ENCODE data around the gene INPP5A.

INPP5A gene

GRCh38 chr10:132636358-132636757 lies 98.8 kb downstream of the INPP5A start:
- H3K36me3 ChIP-seq (replicated peaks; ENCODE audit: insufficient read depth, low read length): no peaks in the 10 kb centered on the region
- H3K9me2 ChIP-seq (replicated peaks; ENCODE audit: insufficient read depth, low read length): no peaks in the 10 kb centered on the region
- 0 out of 2 replicates have a peak, but pooled peaks cover 7% of the 10 kb centered on the region for H3K27me3 ChIP-seq (replicated peaks; ENCODE audit: insufficient read depth, low read length)
- TF ChIP-seq EZH2 (optimal IDR thresholded peaks at IDR 0.05; ENCODE audit: low read depth, low read length): no peak
- no peak for TF ChIP-seq EZH2phosphoT487 (IDR thresholded peaks at IDR 0.05; ENCODE audit: low read length)
- H4K20me1 ChIP-seq (ENCODE audit: insufficient read depth, low read length): no peaks in the 10 kb centered on the region
- no peak overlapping the region for H2AFZ ChIP-seq (ENCODE audit: low read length)
- no peak overlapping the region for H3K27ac ChIP-seq (ENCODE audit: low read length)
- H3K79me2 ChIP-seq (ENCODE audit: low read length): no peaks in the 10 kb centered on the region
- no peaks in the 10 kb centered on the region for H3F3A ChIP-seq (ENCODE audit: insufficient read depth, low read length)
- H3K9me3 ChIP-seq (replicated peaks; ENCODE audit: insufficient read depth, low read length): no peaks in the 10 kb centered on the region
- no peak overlapping the region for H3K4me2 ChIP-seq (ENCODE audit: low read depth, low read length)
- no peak overlapping the region for H3K9ac ChIP-seq (ENCODE audit: low read length)
- no peak overlapping the region for H3K4me3 ChIP-seq (ENCODE audit: low read length)
- H3K4me1 ChIP-seq (ENCODE audit: low read length): no peaks in the 10 kb centered on the region
- no peak for DNase-seq

GRCh38 chr10:132637477-132638129 lies 100.0 kb downstream of the INPP5A start:
- no peaks in the 10 kb centered on the region for H3K9me3 ChIP-seq (replicated peaks; ENCODE audit: insufficient read depth, low read length)
- H3K36me3 ChIP-seq (replicated peaks; ENCODE audit: insufficient read depth, low read length): no peaks in the 10 kb centered on the region
- H3F3A ChIP-seq (ENCODE audit: insufficient read depth, low read length): no peaks in the 10 kb centered on the region
- no peaks in the 10 kb centered on the region for H3K9me2 ChIP-seq (replicated peaks; ENCODE audit: insufficient read depth, low read length)
- H3K27me3 ChIP-seq (replicated peaks; ENCODE audit: insufficient read depth, low read length): 0 out of 2 replicates have a peak, but pooled peaks cover 7% of the 10 kb centered on the region
- no peaks in the 10 kb centered on the region for H3K79me2 ChIP-seq (ENCODE audit: low read length)
- no peak overlapping the region for H3K27ac ChIP-seq (ENCODE audit: low read length)
- H4K20me1 ChIP-seq (ENCODE audit: insufficient read depth, low read length): no peaks in the 10 kb centered on the region
- TF ChIP-seq CTCF (IDR thresholded peaks at IDR 0.05; ENCODE audit: low read length): peak; percentile 51
- TF ChIP-seq EZH2phosphoT487 (IDR thresholded peaks at IDR 0.05; ENCODE audit: low read length): no peak
- DNase-seq: peak; percentile 31
- H2AFZ ChIP-seq (ENCODE audit: low read length): no peak overlapping the region
- no peak overlapping the region for H3K4me3 ChIP-seq (ENCODE audit: low read length)
- H3K4me1 ChIP-seq (ENCODE audit: low read length): no peaks in the 10 kb centered on the region
- no peak overlapping the region for H3K9ac ChIP-seq (ENCODE audit: low read length)
- H3K4me2 ChIP-seq (ENCODE audit: low read depth, low read length): no peak overlapping the region

- no peak overlapping the region for H2AFZ ChIP-seq (ENCODE audit: low read length)
- no peaks in the 10 kb centered on the region for H3K9me3 ChIP-seq (replicated peaks; ENCODE audit: insufficient read depth, low read length)
- no peaks in the 10 kb centered on the region for H3K36me3 ChIP-seq (replicated peaks; ENCODE audit: insufficient read depth, low read length)
- H3K4me3 ChIP-seq (ENCODE audit: low read length): no peak overlapping the region
- H3K9ac ChIP-seq (ENCODE audit: low read length): no peak overlapping the region
- H3F3A ChIP-seq (ENCODE audit: insufficient read depth, low read length): no peaks in the 10 kb centered on the region
- TF ChIP-seq EZH2 (optimal IDR thresholded peaks at IDR 0.05; ENCODE audit: low read depth, low read length) (no peak), EZH2phosphoT487 (IDR thresholded peaks at IDR 0.05; ENCODE audit: low read length) (no peak), CTCF (IDR thresholded peaks at IDR 0.05; ENCODE audit: low read length) (no peak)
- H3K9me2 ChIP-seq (replicated peaks; ENCODE audit: insufficient read depth, low read length): no peaks in the 10 kb centered on the region
- DNase-seq: no peak
- no peak overlapping the region for H3K4me2 ChIP-seq (ENCODE audit: low read depth, low read length)
- no peaks in the 10 kb centered on the region for H3K4me1 ChIP-seq (ENCODE audit: low read length)
- no peaks in the 10 kb centered on the region for H4K20me1 ChIP-seq (ENCODE audit: insufficient read depth, low read length)
- H3K27ac ChIP-seq (ENCODE audit: low read length): no peak overlapping the region
- H3K27me3 ChIP-seq (replicated peaks; ENCODE audit: insufficient read depth, low read length): 0 out of 2 replicates have a peak, but pooled peaks cover 7% of the 10 kb centered on the region
- H3K79me2 ChIP-seq (ENCODE audit: low read length): no peaks in the 10 kb centered on the region
These were observed 100.5 kb downstream of the INPP5A start for GRCh38 chr10:132638130-132638515.

GRCh38 chr10:132639470-132639869 lies 101.9 kb downstream of the INPP5A start:
- 0 out of 2 replicates have a peak, but pooled peaks cover 7% of the 10 kb centered on the region for H3K27me3 ChIP-seq (replicated peaks; ENCODE audit: insufficient read depth, low read length)
- H3K4me3 ChIP-seq (ENCODE audit: low read length): no peak overlapping the region
- H3K9me3 ChIP-seq (replicated peaks; ENCODE audit: insufficient read depth, low read length): no peaks in the 10 kb centered on the region
- H3F3A ChIP-seq (ENCODE audit: insufficient read depth, low read length): no peaks in the 10 kb centered on the region
- no peaks in the 10 kb centered on the region for H3K9me2 ChIP-seq (replicated peaks; ENCODE audit: insufficient read depth, low read length)
- no peaks in the 10 kb centered on the region for H4K20me1 ChIP-seq (ENCODE audit: insufficient read depth, low read length)
- H2AFZ ChIP-seq (ENCODE audit: low read length): no peak overlapping the region
- no peak overlapping the region for H3K4me2 ChIP-seq (ENCODE audit: low read depth, low read length)
- H3K9ac ChIP-seq (ENCODE audit: low read length): no peak overlapping the region
- no peaks in the 10 kb centered on the region for H3K36me3 ChIP-seq (replicated peaks; ENCODE audit: insufficient read depth, low read length)
- H3K79me2 ChIP-seq (ENCODE audit: low read length): no peaks in the 10 kb centered on the region
- TF ChIP-seq EZH2 (optimal IDR thresholded peaks at IDR 0.05; ENCODE audit: low read depth, low read length): no peak
- no peak for TF ChIP-seq EZH2phosphoT487 (IDR thresholded peaks at IDR 0.05; ENCODE audit: low read length)
- TF ChIP-seq CTCF (IDR thresholded peaks at IDR 0.05; ENCODE audit: low read length): no peak
- no peak for DNase-seq
- no peak overlapping the region for H3K27ac ChIP-seq (ENCODE audit: low read length)
- no peaks in the 10 kb centered on the region for H3K4me1 ChIP-seq (ENCODE audit: low read length)
